Activated CD8-positive, alpha-beta memory T cell treated with anti-CD3 and anti-CD28 coated beads for 1 hour (primary cell): ENCODE results near the gene ZNF219.
"Not testable (repeated sequence)": the region's sequence is repeated elsewhere in the genome, so short reads cannot be mapped to it uniquely, and the experiment has no call there.

Experiments used
- DNase-seq, 2 donors: peaks; one replicate each; pipeline ENCODE4 v3.0.0-alpha.2; 2020; ENCODE audit warnings: low read depth in 1 of 2; ENCODE audit errors: extremely low read depth in 1 of 2

The ZNF219 gene

GRCh38 chr14:21049271-21049673 lies 49.2 kb downstream of the ZNF219 start:
- DNase-seq: no peak

- no peak for DNase-seq
Measured at GRCh38 chr14:21048638-21049037, 49.8 kb downstream of the ZNF219 start.

GRCh38 chr14:21047378-21047781 lies 51.1 kb downstream of the ZNF219 start:
- DNase-seq: no peak

GRCh38 chr14:21043974-21044618 lies 54.4 kb downstream of the ZNF219 start:
- DNase-seq: no peak

GRCh38 chr14:21043387-21043973 lies 55.0 kb downstream of the ZNF219 start:
- DNase-seq: no peak

GRCh38 chr14:21042918-21043317 lies 55.5 kb downstream of the ZNF219 start:
- DNase-seq: no peak

- no peak for DNase-seq
Measured at GRCh38 chr14:21041676-21042433, 56.6 kb downstream of the ZNF219 start, which contains the start of gene RNASE7. Gene RNASE7, plus strand, starts transcription at chr14:21042362. Its CDS starts 631 bp downstream, at chr14:21042993.

GRCh38 chr14:21040941-21041340 lies 57.5 kb downstream of the ZNF219 start:
- DNase-seq: not testable (repeated sequence)

- DNase-seq: no peak
Measured at GRCh38 chr14:21040370-21040925, 58.0 kb downstream of the ZNF219 start.
